Astrocyte of the spinal cord (primary cell): ENCODE data around the gene ACP3.

Experiments
- DNase-seq: peaks from one replicate; pipeline ENCODE4 v3.0.0; 2011; ENCODE audit warnings: low read depth, low spot score
- H3K4me3 ChIP-seq: 2 replicates; pipeline ENCODE4 v1.5.1; 2011; ENCODE audit warnings: low read depth, mild to moderate bottlenecking, low read length, moderate library complexity
- CTCF ChIP-seq: IDR thresholded peaks from 2 replicates; pipeline ENCODE4 v1.5.1; 2012; ENCODE audit warnings: low read depth, mild to moderate bottlenecking, low read length, inconsistent platforms
- in situ Hi-C: cut with HindIII; loops from 2 replicates; pipeline ENCODE4 v1.10.0; 2017; ENCODE audit warnings: low sequenced_read_pairs

Gene ACP3

GRCh38 chr3:132378048-132378762 is 61.0 kb downstream of the ACP3 start:
- in situ Hi-C loops = no loop called here
- H3K4me3 ChIP-seq = no peak overlapping the region
- TF ChIP-seq CTCF = no peak
- no peak for DNase-seq

GRCh38 chr3:132378846-132379245 is 61.6 kb downstream of the ACP3 start:
- no peak for TF ChIP-seq CTCF
- no peak for DNase-seq
- in situ Hi-C loops = no loop called here
- no peak overlapping the region for H3K4me3 ChIP-seq

GRCh38 chr3:132380920-132381319 is 63.7 kb downstream of the ACP3 start:
- no peak overlapping the region for H3K4me3 ChIP-seq
- in situ Hi-C loops = no loop called here
- no peak for DNase-seq
- no peak for TF ChIP-seq CTCF

GRCh38 chr3:132381348-132381944 is 64.2 kb downstream of the ACP3 start:
- in situ Hi-C loops = no loop called here
- no peak for DNase-seq
- H3K4me3 ChIP-seq = no peak overlapping the region
- no peak for TF ChIP-seq CTCF

- TF ChIP-seq CTCF = no peak
- no peak overlapping the region for H3K4me3 ChIP-seq
- in situ Hi-C loops = no loop called here
- no peak for DNase-seq
Observed at GRCh38 chr3:132382267-132382666, 65.1 kb downstream of the ACP3 start.

- in situ Hi-C loops = no loop called here
- no peak for TF ChIP-seq CTCF
- no peak overlapping the region for H3K4me3 ChIP-seq
- no peak for DNase-seq
Observed at GRCh38 chr3:132382688-132383194, 65.5 kb downstream of the ACP3 start.
